ENCODE data around the gene BANF1. TPM values are rescaled to one million over a fixed set of nuclear protein-coding genes. Genes with fewer than 3 reads are reported as not detected.

Gene BANF1
- total and polyA plus RNA-seq, 2 of the 13 experiments (the other 11 are each of a cell fraction or from before 2014, with no cell fraction given), result 40.5 to 86.5 TPM

DNA sequence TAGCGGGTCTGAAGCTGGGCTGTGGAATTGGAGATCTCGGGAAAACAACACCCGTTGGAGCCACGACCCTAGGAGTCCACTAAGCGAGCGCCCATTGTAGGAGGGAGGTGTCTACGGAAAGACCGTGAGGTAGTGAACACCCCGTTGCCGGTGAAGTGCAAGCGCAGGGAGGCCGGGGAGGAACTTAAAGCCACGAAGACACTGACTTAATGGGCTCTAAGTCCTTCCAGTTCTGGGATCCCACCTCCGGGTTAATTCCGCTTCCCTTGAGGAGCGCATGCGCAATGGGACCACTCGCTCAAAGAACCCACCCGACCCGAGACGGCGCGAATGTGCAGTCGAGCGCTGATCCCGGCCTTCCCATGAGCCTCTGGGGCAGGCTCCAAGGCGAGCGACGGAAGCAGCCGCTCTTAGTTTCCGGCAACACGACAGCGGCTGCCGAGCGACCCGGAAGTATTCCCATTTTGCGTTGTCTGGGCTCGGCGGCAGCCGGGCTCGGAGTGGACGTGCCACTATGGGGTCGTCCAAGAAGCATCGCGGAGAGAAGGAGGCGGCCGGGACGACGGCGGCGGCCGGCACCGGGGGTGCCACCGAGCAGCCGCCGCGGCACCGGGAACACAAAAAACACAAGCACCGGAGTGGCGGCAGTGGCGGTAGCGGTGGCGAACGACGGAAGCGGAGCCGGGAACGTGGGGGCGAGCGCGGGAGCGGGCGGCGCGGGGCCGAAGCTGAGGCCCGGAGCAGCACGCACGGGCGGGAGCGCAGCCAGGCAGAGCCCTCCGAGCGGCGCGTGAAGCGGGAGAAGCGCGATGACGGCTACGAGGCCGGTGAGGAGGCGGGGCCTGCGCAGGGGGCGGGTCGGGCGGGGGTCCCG lies 40.8 kb upstream of the BANF1 start, which contains the start of gene SART1 (continued):
- TF ChIP-seq, protein P1, sequence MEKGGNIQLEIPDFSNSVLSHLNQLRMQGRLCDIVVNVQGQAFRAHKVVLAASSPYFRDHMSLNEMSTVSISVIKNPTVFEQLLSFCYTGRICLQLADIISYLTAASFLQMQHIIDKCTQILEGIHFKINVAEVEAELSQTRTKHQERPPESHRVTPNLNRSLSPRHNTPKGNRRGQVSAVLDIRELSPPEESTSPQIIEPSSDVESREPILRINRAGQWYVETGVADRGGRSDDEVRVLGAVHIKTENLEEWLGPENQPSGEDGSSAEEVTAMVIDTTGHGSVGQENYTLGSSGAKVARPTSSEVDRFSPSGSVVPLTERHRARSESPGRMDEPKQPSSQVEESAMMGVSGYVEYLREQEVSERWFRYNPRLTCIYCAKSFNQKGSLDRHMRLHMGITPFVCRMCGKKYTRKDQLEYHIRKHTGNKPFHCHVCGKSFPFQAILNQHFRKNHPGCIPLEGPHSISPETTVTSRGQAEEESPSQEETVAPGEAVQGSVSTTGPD (CRISPR knock-in tag; IDR thresholded peaks at IDR 0.05), result no peak
- TF ChIP-seq NRL (CRISPR knock-in tag; IDR thresholded peaks at IDR 0.05; ENCODE audit: borderline replicate concordance) (peak; percentile 27; the same call in 1 of the 2 replicates), ZNF451 (CRISPR knock-in tag; IDR thresholded peaks at IDR 0.05) (no peak), HCFC1 (IDR thresholded peaks at IDR 0.05; ENCODE audit: low read depth, low read length) (peak; percentile 70), ZNF3 (CRISPR knock-in tag; IDR thresholded peaks at IDR 0.05) (peak; percentile 31; the same call in 1 of the 2 replicates), ZNF552 (CRISPR knock-in tag; IDR thresholded peaks at IDR 0.05; ENCODE audit: borderline replicate concordance) (no peak), ZNF331 (CRISPR knock-in tag; IDR thresholded peaks at IDR 0.05) (peak; percentile 80; the same call in 1 of the 2 replicates), ZNF337 (CRISPR knock-in tag; IDR thresholded peaks at IDR 0.05; ENCODE audit: borderline replicate concordance, low read depth) (peak; percentile 89; the same call in 1 of the 2 replicates), NPAS2 (CRISPR knock-in tag; IDR thresholded peaks at IDR 0.05; ENCODE audit: borderline replicate concordance) (no peak), ZNF703 (CRISPR knock-in tag; IDR thresholded peaks at IDR 0.05; ENCODE audit: borderline replicate concordance) (no peak), ZNF496 (CRISPR knock-in tag; IDR thresholded peaks at IDR 0.05; ENCODE audit: insufficient replicate concordance) (no peak), ZNF75D (CRISPR knock-in tag; IDR thresholded peaks at IDR 0.05; ENCODE audit: borderline replicate concordance) (no peak), ZNF350 (CRISPR knock-in tag; IDR thresholded peaks at IDR 0.05; ENCODE audit: borderline replicate concordance, low read depth) (peak; percentile 69; the same call in 1 of the 2 replicates), ZNF780A (CRISPR knock-in tag; IDR thresholded peaks at IDR 0.05) (peak; percentile 46; the same call in 1 of the 2 replicates), FOXP1 (IDR thresholded peaks at IDR 0.05) (no peak), FOXP1 (CRISPR knock-in tag; IDR thresholded peaks at IDR 0.05) (no peak), ZNF124 (CRISPR knock-in tag; IDR thresholded peaks at IDR 0.05) (peak; percentile 70; the same call in 1 of the 2 replicates), ZNF430 (CRISPR knock-in tag; IDR thresholded peaks at IDR 0.05) (no peak), TCF7L2 (IDR thresholded peaks at IDR 0.05; ENCODE audit: low read depth, low read length) (no peak), CBX1 (IDR thresholded peaks at IDR 0.05; ENCODE audit: low read depth) (no peak), ZNF674 (CRISPR knock-in tag; IDR thresholded peaks at IDR 0.05; ENCODE audit: low read depth) (no peak), ZNF530 (CRISPR knock-in tag; IDR thresholded peaks at IDR 0.05; ENCODE audit: low read depth) (no peak), POLR2A (IDR thresholded peaks at IDR 0.05; ENCODE audit: insufficient read depth in 1 of 2, low read depth in 2 of 2, low read length in 2 of 2) (peak; percentile 88 to 95)
- TF ChIP-seq, protein P2, sequence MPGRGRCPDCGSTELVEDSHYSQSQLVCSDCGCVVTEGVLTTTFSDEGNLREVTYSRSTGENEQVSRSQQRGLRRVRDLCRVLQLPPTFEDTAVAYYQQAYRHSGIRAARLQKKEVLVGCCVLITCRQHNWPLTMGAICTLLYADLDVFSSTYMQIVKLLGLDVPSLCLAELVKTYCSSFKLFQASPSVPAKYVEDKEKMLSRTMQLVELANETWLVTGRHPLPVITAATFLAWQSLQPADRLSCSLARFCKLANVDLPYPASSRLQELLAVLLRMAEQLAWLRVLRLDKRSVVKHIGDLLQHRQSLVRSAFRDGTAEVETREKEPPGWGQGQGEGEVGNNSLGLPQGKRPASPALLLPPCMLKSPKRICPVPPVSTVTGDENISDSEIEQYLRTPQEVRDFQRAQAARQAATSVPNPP (CRISPR knock-in tag; IDR thresholded peaks at IDR 0.05), result no peak
- TF ChIP-seq, protein P3, sequence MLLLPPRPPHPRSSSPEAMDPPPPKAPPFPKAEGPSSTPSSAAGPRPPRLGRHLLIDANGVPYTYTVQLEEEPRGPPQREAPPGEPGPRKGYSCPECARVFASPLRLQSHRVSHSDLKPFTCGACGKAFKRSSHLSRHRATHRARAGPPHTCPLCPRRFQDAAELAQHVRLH (CRISPR knock-in tag; IDR thresholded peaks at IDR 0.05; ENCODE audit: borderline replicate concordance, low read depth), result peak; percentile 55; the same call in 1 of the 2 replicates
- TF ChIP-seq, protein P4, sequence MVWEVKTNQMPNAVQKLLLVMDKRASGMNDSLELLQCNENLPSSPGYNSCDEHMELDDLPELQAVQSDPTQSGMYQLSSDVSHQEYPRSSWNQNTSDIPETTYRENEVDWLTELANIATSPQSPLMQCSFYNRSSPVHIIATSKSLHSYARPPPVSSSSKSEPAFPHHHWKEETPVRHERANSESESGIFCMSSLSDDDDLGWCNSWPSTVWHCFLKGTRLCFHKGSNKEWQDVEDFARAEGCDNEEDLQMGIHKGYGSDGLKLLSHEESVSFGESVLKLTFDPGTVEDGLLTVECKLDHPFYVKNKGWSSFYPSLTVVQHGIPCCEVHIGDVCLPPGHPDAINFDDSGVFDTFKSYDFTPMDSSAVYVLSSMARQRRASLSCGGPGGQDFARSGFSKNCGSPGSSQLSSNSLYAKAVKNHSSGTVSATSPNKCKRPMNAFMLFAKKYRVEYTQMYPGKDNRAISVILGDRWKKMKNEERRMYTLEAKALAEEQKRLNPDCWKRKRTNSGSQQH (CRISPR knock-in tag; IDR thresholded peaks at IDR 0.05; ENCODE audit: low read depth), result 0 out of 2 replicates have a peak, but pooled peaks have one; percentile 42

Data from HepG2 (cell line).